Measurements from ENCODE around the gene SLC37A4. TPM values are rescaled to one million over a fixed set of nuclear protein-coding genes. Genes with fewer than 3 reads are reported as not detected.

Gene SLC37A4
- total and polyA plus RNA-seq, 2 of the 8 experiments (the other 6 are each of a cell fraction or from before 2014, with no cell fraction given), result 35.1 to 91.9 TPM

- FAIRE-seq (no peak), DNase-seq (ENCODE audit: low read depth in 1 of 2, low spot score in 2 of 2) (no peak)
- no peak overlapping the region for H4K91ac ChIP-seq (replicated peaks; ENCODE audit: insufficient read length, low read length)
- H3K27ac ChIP-seq (ENCODE audit: low read depth, low read length), result no peak overlapping the region
- H3K14ac ChIP-seq (ENCODE audit: insufficient read length), result no peak overlapping the region
- no peak overlapping the region for H4K5ac ChIP-seq (ENCODE audit: insufficient read length, low read depth, low read length)
- H2BK20ac ChIP-seq (ENCODE audit: low read length), result no peak overlapping the region
- H2BK120ac ChIP-seq (replicated peaks; ENCODE audit: low read depth, low read length), result no peak overlapping the region
- H3K4ac ChIP-seq (replicated peaks; ENCODE audit: insufficient read length, low read depth, low read length), result no peak overlapping the region
- no peak overlapping the region for H3K4me3 ChIP-seq (ENCODE audit: extremely low read depth in 1 of 4, insufficient read depth in 2 of 4, low read depth in 3 of 4, low read length in 4 of 4)
- no peak overlapping the region for H3K9ac ChIP-seq (replicated peaks in 1 of 4; ENCODE audit: extremely low read depth in 1 of 4, low read depth in 3 of 4, low read length in 3 of 4)
- no peak overlapping the region for H2AFZ ChIP-seq (ENCODE audit: low read length)
- peaks cover 20 to 65% (median 47%) of the 10 kb centered on the region in 4 experiments for H3K36me3 ChIP-seq (ENCODE audit: control insufficient read depth in 2 of 4, insufficient read depth in 4 of 4, low read length in 3 of 4)
- no peak overlapping the region for H2AK5ac ChIP-seq (ENCODE audit: low read depth, low read length)
- H3K23me2 ChIP-seq (ENCODE audit: low read depth, low read length), result no peaks in the 10 kb centered on the region
- no peaks in the 10 kb centered on the region for H3K27me3 ChIP-seq (replicated peaks in 1 of 4; ENCODE audit: control insufficient read depth in 3 of 4, extremely low read depth in 1 of 4, insufficient read depth in 3 of 4, low read length in 3 of 4)
- no peaks in the 10 kb centered on the region for H3K79me2 ChIP-seq (ENCODE audit: control insufficient read depth in 1 of 2, insufficient read depth in 2 of 2, low read length in 2 of 2)
- 96% methylated on average over 11 of the region's 11 CpGs; no CpG with 5 or more reads in 1 of the 2 experiments for WGBS, 2 experiments (ENCODE audit: extremely low coverage in 1 of 2, insufficient coverage in 1 of 2, insufficient read length in 1 of 2, insufficient replicate concordance in 2 of 2, low coverage in 1 of 2, low lambda C conversion rate in 2 of 2, missing lambda C conversion rate in 1 of 2)
- no peak overlapping the region for H3K4me2 ChIP-seq (ENCODE audit: insufficient read depth in 1 of 2, low read depth in 2 of 2, low read length in 2 of 2)
- no peak overlapping the region for H2BK15ac ChIP-seq (ENCODE audit: low read length)
- TF ChIP-seq ZNF274 (IDR thresholded peaks at IDR 0.05; ENCODE audit: borderline replicate concordance, extremely low read depth, low read length) (no peak), CHD1 (IDR thresholded peaks at IDR 0.05; ENCODE audit: low read depth, low read length) (no peak), SUZ12 (IDR thresholded peaks at IDR 0.05; ENCODE audit: low read length) (no peak), EP300 (IDR thresholded peaks at IDR 0.05; ENCODE audit: borderline replicate concordance in 1 of 2, low read depth in 2 of 2, low read length in 2 of 2) (no peak), TAF7 (optimal IDR thresholded peaks at IDR 0.05; ENCODE audit: borderline replicate concordance, low read depth, low read length) (no peak)
- no peaks in the 10 kb centered on the region; the same call in 1 of the 2 replicates for H3K79me1 ChIP-seq (ENCODE audit: low read depth, low read length)
- no peak overlapping the region for H4K8ac ChIP-seq (ENCODE audit: extremely low read depth, insufficient read depth, low read length)
- POLR2A ChIA-PET (ENCODE audit: partially characterized antibody), result interaction anchor here (0.7 to 7.5 kb wide), 4 partner anchors 10 to 17 kb away, joined by 4 to 38 read pairs (median 4); partner anchors contain the start of gene VPS11
- H3K56ac ChIP-seq (replicated peaks; ENCODE audit: insufficient read length, low read depth, low read length), result no peak overlapping the region
- no peaks in the 10 kb centered on the region for H3K9me3 ChIP-seq (ENCODE audit: insufficient read depth in 2 of 2, low read depth in 1 of 2, low read length in 1 of 2)
- no peak overlapping the region for H3K18ac ChIP-seq (ENCODE audit: extremely low read depth, low read length)
- H4K20me1 ChIP-seq (replicated peaks in 1 of 2; ENCODE audit: control insufficient read depth in 1 of 2, insufficient read depth in 2 of 2, low read length in 2 of 2), result no peaks in the 10 kb centered on the region
- CTCF ChIA-PET (ENCODE audit: partially characterized antibody), result interaction anchor here (1.2 to 1.5 kb wide), 2 partner anchors 57 to 246 kb away, joined by 4 to 5 read pairs; no protein-coding TSS in a partner anchor
- H2BK12ac ChIP-seq (ENCODE audit: low read depth, low read length), result no peak overlapping the region
- no peaks in the 10 kb centered on the region for H3K4me1 ChIP-seq (replicated peaks in 1 of 4; ENCODE audit: control insufficient read depth in 3 of 4, insufficient read depth in 4 of 4, low read length in 3 of 4)
- no peak overlapping the region for H3K23ac ChIP-seq (ENCODE audit: insufficient read length)
- no peak overlapping the region for H2BK5ac ChIP-seq (ENCODE audit: low read depth, low read length)
These were observed 47.2 kb upstream of the SLC37A4 start for GRCh38 chr11:119077839-119078238.
